HL-60 (cell line): ENCODE measurements around the gene KPNA1.

Experiments used
- DNase-seq, 2 experiments: peaks; one replicate each; pipeline ENCODE4 v3.0.0-alpha.2; 2010 to 2020; ENCODE audit warnings: low read depth in 1 of 2, low spot score in 1 of 2
- H3K27ac ChIP-seq: fragments of 250-450 bp; sonication (Bioruptor Pico); replicated peaks from 2 replicates; pipeline ENCODE4 v1.5.1; 2020; ENCODE audit warnings: mild to moderate bottlenecking, moderate library complexity
- H3K27me3 ChIP-seq: fragments of 250-450 bp; sonication (Bioruptor Pico); 2 replicates; pipeline ENCODE4 v1.5.1; 2021; ENCODE audit warnings: mild to moderate bottlenecking, moderate library complexity; ENCODE audit not compliant: insufficient read depth, poor library complexity, severe bottlenecking
- H3K4me3 ChIP-seq: replicated peaks from 2 replicates; pipeline ENCODE4 v1.5.1; 2011; ENCODE audit warnings: mild to moderate bottlenecking, control low read depth, low read length; ENCODE audit not compliant: insufficient read depth
- CTCF ChIP-seq: IDR thresholded peaks from one replicate; pipeline ENCODE4 v1.5.1; 2011; ENCODE audit warnings: low read length, control low read depth, inconsistent platforms; ENCODE audit not compliant: insufficient read depth
- GABPA ChIP-seq: IDR thresholded peaks from 2 replicates; pipeline ENCODE4 v1.6.1; 2012; ENCODE audit warnings: low read depth
- POLR2AphosphoS5 ChIP-seq: IDR thresholded peaks from 2 replicates; pipeline ENCODE4 v1.6.1; 2012; ENCODE audit warnings: low read depth
- REST ChIP-seq: IDR thresholded peaks from 2 replicates; pipeline ENCODE4 v1.6.1; 2012; ENCODE audit warnings: low read depth; ENCODE audit not compliant: insufficient replicate concordance
- SPI1 ChIP-seq: IDR thresholded peaks from 2 replicates; pipeline ENCODE4 v1.6.1; 2012; ENCODE audit warnings: low read depth, mild to moderate bottlenecking, borderline replicate concordance

The KPNA1 gene

GRCh38 chr3:122395582-122395981 lies 119.2 kb downstream of the KPNA1 start:
- TF ChIP-seq POLR2AphosphoS5 (no peak), REST (no peak), GABPA (no peak), SPI1 (no peak), CTCF (no peak)
- Histone ChIP-seq H3K4me3 (no peak overlapping the region), H3K27me3 (no peaks in the 10 kb centered on the region), H3K27ac (no peak overlapping the region)
- no peak for DNase-seq

- H3K27ac ChIP-seq, result no peak overlapping the region
- H3K27me3 ChIP-seq, result no peaks in the 10 kb centered on the region
- no peak for TF ChIP-seq POLR2AphosphoS5
- no peak for TF ChIP-seq REST
- TF ChIP-seq SPI1, result no peak
- TF ChIP-seq GABPA, result no peak
- TF ChIP-seq CTCF, result no peak
- H3K4me3 ChIP-seq, result no peak overlapping the region
- DNase-seq, result no peak
Observed at GRCh38 chr3:122394173-122394572, 120.6 kb downstream of the KPNA1 start.

GRCh38 chr3:122392868-122393844 lies 121.6 kb downstream of the KPNA1 start:
- no peak overlapping the region for H3K4me3 ChIP-seq
- H3K27ac ChIP-seq, result no peak overlapping the region
- H3K27me3 ChIP-seq, result no peaks in the 10 kb centered on the region
- DNase-seq, result peak in 1 of 2 experiments; percentile 39
- TF ChIP-seq CTCF (peak; percentile 57), REST (no peak)
